Ishikawa (cell line): Measurements from ENCODE around the gene CRYBA2.

Source experiments
- CEBPB ChIP-seq: IDR thresholded peaks from 2 replicates; pipeline ENCODE4 v1.6.1; 2012
- CREB1 ChIP-seq: IDR thresholded peaks from 2 replicates; pipeline ENCODE4 v1.6.1; 2012; ENCODE audit warnings: low read depth
- EGR1 ChIP-seq: IDR thresholded peaks from 2 replicates; pipeline ENCODE4 v1.6.1; 2012
- EP300 ChIP-seq: IDR thresholded peaks from 2 replicates; pipeline ENCODE4 v1.6.1; 2012; ENCODE audit warnings: borderline replicate concordance
- FOXM1 ChIP-seq: IDR thresholded peaks from 2 replicates; pipeline ENCODE4 v1.6.1; 2012; ENCODE audit warnings: low read depth, borderline replicate concordance
- NFIC ChIP-seq: IDR thresholded peaks from 2 replicates; pipeline ENCODE4 v1.6.1; 2012
- RAD21 ChIP-seq: IDR thresholded peaks from 2 replicates; pipeline ENCODE4 v1.6.1; 2012; ENCODE audit warnings: low read depth
- TAF1 ChIP-seq: IDR thresholded peaks from 2 replicates; pipeline ENCODE4 v1.6.1; 2012; ENCODE audit warnings: low read depth, mild to moderate bottlenecking
- USF1 ChIP-seq: IDR thresholded peaks from 2 replicates; pipeline ENCODE4 v1.6.1; 2012
- YY1 ChIP-seq: IDR thresholded peaks from 2 replicates; pipeline ENCODE4 v1.6.1; 2012; ENCODE audit warnings: low read depth
- ZBTB7A ChIP-seq: IDR thresholded peaks from 2 replicates; pipeline ENCODE4 v1.6.1; 2012; ENCODE audit warnings: low read depth
- TF ChIP-seq, protein P1 (sequence below): IDR thresholded peaks from 2 replicates; pipeline ENCODE4 v1.6.1; 2012; ENCODE audit warnings: low read depth, mild to moderate bottlenecking
- TF ChIP-seq, protein P2 (sequence below): IDR thresholded peaks from 2 replicates; pipeline ENCODE4 v1.6.1; 2012

GRCh38 chr2:218983934-218984238, 9.3 kb downstream of the CRYBA2 start:
- TF ChIP-seq EP300 (no peak), TAF1 (no peak), RAD21 (no peak), CEBPB (no peak), CREB1 (no peak), USF1 (no peak), YY1 (no peak), FOXM1 (no peak), EGR1 (no peak), ZBTB7A (no peak), NFIC (no peak)
- TF ChIP-seq, protein P1, sequence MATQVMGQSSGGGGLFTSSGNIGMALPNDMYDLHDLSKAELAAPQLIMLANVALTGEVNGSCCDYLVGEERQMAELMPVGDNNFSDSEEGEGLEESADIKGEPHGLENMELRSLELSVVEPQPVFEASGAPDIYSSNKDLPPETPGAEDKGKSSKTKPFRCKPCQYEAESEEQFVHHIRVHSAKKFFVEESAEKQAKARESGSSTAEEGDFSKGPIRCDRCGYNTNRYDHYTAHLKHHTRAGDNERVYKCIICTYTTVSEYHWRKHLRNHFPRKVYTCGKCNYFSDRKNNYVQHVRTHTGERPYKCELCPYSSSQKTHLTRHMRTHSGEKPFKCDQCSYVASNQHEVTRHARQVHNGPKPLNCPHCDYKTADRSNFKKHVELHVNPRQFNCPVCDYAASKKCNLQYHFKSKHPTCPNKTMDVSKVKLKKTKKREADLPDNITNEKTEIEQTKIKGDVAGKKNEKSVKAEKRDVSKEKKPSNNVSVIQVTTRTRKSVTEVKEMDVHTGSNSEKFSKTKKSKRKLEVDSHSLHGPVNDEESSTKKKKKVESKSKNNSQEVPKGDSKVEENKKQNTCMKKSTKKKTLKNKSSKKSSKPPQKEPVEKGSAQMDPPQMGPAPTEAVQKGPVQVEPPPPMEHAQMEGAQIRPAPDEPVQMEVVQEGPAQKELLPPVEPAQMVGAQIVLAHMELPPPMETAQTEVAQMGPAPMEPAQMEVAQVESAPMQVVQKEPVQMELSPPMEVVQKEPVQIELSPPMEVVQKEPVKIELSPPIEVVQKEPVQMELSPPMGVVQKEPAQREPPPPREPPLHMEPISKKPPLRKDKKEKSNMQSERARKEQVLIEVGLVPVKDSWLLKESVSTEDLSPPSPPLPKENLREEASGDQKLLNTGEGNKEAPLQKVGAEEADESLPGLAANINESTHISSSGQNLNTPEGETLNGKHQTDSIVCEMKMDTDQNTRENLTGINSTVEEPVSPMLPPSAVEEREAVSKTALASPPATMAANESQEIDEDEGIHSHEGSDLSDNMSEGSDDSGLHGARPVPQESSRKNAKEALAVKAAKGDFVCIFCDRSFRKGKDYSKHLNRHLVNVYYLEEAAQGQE: no peak
- TF ChIP-seq, protein P2, sequence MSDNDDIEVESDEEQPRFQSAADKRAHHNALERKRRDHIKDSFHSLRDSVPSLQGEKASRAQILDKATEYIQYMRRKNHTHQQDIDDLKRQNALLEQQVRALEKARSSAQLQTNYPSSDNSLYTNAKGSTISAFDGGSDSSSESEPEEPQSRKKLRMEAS: no peak
